Coronary artery (tissue), 2 donors: ENCODE data around the gene RNASE1.
A peak's percentile ranks its signal among the peaks of the same experiment; 100 is the strongest.

Experiments
- DNase-seq: peaks from one replicate; pipeline ENCODE4 v3.0.0-alpha.2; 2017; ENCODE audit warnings: low spot score
- H3K27ac ChIP-seq, 2 donors: fragments of 200-600 bp; sonication (generic); one replicate each; pipeline ENCODE4 v1.5.1; 2016 to 2019
- H3K4me3 ChIP-seq: fragments of 200-600 bp; sonication (generic); 2 replicates; pipeline ENCODE4 v1.5.1; 2016; ENCODE audit warnings: mild to moderate bottlenecking, moderate library complexity
- CTCF ChIP-seq: fragments of 200-600 bp; sonication (generic); IDR thresholded peaks from one replicate; pipeline ENCODE4 v1.5.1; 2019; ENCODE audit warnings: antibody characterized with exemption

RNASE1 gene

GRCh38 chr14:20789230-20789813 lies 13.3 kb downstream of the RNASE1 start:
- TF ChIP-seq CTCF = no peak
- Histone ChIP-seq H3K27ac (no peak overlapping the region), H3K4me3 (no peak overlapping the region)
- DNase-seq = no peak

DNA sequence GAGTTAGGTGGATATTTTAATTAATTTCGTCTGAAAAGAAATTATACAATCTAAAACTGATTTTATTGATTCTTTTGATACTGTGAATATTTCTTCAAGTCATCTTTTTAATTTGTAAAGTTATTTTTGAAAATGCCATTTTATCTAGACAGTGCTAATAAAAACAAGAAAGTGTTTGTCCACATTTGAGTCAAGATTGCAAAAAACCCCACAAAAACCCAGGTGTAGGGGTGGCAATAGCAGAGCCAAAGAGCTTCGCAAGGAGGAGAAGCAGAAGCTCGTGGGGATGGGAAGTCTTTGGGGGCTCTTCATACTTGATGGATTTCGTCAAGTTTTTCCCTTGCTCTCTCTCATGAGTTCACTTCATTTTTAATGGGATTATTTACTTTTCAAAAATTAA lies 15.6 kb downstream of the RNASE1 start:
- Histone ChIP-seq H3K27ac (no peak overlapping the region), H3K4me3 (no peak overlapping the region)
- no peak for TF ChIP-seq CTCF
- no peak for DNase-seq

- peak overlapping the region; percentile 52 for H3K4me3 ChIP-seq
- H3K27ac ChIP-seq = peak overlapping the region in 1 of 2 donors; percentile 71
Measured at GRCh38 chr14:20782280-20782890, 20.3 kb downstream of the RNASE1 start.

DNA sequence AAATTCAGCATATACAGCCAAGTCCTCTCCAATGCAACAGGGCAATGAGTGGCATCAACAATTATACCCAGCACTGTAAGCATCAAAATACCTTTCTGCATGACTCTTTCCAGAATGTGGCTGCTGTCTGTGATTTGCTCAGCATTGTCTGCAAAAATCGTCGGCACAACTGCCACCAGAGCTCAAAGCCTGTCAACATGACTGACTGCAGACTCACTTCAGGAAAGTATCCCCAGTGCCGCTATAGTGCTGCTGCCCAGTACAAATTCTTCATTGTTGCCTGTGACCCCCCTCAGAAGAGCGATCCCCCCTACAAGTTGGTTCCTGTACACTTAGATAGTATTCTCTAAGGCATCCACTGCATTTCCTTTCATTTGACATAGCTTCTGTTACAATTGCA lies 20.8 kb downstream of the RNASE1 start:
- H3K27ac ChIP-seq = peak overlapping the region in 1 of 2 donors; percentile 71
- H3K4me3 ChIP-seq = peak overlapping the region; percentile 52
- DNase-seq = no peak
- no peak for TF ChIP-seq CTCF

More at GRCh38 chr14:20782280-20782890, 20.3 kb downstream of the RNASE1 start:
- DNase-seq = no peak
- TF ChIP-seq CTCF = no peak

- DNase-seq = no peak
- no peak overlapping the region for H3K4me3 ChIP-seq
- TF ChIP-seq CTCF = no peak
- no peak overlapping the region for H3K27ac ChIP-seq
Measured at GRCh38 chr14:20775901-20776300, 26.7 kb downstream of the RNASE1 start.

DNA sequence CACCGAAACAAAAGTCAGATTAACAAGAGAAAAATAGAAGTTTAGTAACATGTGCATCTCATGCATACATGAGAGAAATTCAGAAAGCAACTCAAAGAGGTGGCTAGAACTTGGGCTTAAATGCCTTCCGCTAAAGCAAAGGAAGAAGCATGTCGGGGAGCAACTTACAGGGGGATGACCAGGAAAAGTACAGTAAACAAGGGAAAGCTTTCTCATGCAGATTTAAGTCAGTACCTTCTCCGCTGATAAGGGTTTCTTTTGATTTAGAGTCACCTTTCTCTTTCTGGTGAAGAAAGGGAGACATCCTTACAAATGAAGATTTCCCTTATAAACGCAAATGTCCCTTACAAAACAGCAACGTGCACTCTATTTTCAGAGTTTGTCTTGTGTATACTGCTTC lies 27.6 kb downstream of the RNASE1 start:
- DNase-seq = no peak
- no peak overlapping the region for H3K27ac ChIP-seq

More for the DNA sequence above, 27.6 kb downstream of the RNASE1 start:
- no peak overlapping the region for H3K4me3 ChIP-seq
- TF ChIP-seq CTCF = no peak
